Endothelial cell of umbilical vein (primary cell): ENCODE measurements around the gene USH2A. TPM values are rescaled to one million over a fixed set of nuclear protein-coding genes. Genes with fewer than 3 reads are reported as not detected.

Source experiments
- BruUV-seq: library from RNA; stranded (reverse); fragments of 400-500 nt; replicated peaks from 2 replicates; lab custom pipeline; 2021; lab: Mats Ljungman, UMichigan
- CTCF ChIA-PET: fragments of 300-600, 350-600 bp; sonication (Branson Sonifier 250); formaldehyde crosslinking; loops from one replicate; lab custom pipeline; 2021; ENCODE audit warnings: antibody characterized with exemption, inconsistent platforms; lab: Charles Lee
- POLR2A ChIA-PET: fragments of 300-600, 350-600 bp; sonication (Branson Sonifier 250); formaldehyde crosslinking; loops from one replicate; lab custom pipeline; 2021; ENCODE audit warnings: antibody characterized with exemption, inconsistent platforms; lab: Charles Lee
- DNase-seq: peaks from one replicate; pipeline ENCODE4 v3.0.0-alpha.2; 2011; ENCODE audit warnings: low read depth, low spot score
- FAIRE-seq: peaks from 2 replicates; lab custom pipeline; 2011; peaks lifted over from hg19 to GRCh38; lab: Jason Lieb, UNC
- H2AFZ ChIP-seq: 2 replicates; pipeline ENCODE4 v1.6.0; 2012; ENCODE audit warnings: low read depth, low read length, control low read depth, inconsistent platforms
- H3K27ac ChIP-seq: 2 replicates; pipeline ENCODE4 v1.5.1; 2011; ENCODE audit warnings: low read depth, mild to moderate bottlenecking, control low read depth, low read length, moderate library complexity; ENCODE audit not compliant: insufficient read depth
- H3K27me3 ChIP-seq, 2 experiments: 2 replicates each; pipeline versions ENCODE4 v1.6.0 to v1.6.1; 2011; ENCODE audit warnings: low read length in 2 of 2, mixed read lengths in 1 of 2; ENCODE audit not compliant: control insufficient read depth in 2 of 2, insufficient read depth in 2 of 2
- H3K36me3 ChIP-seq, 2 experiments: 2 replicates in 1 of 2; 3 replicates in 1 of 2; pipeline ENCODE4 v1.5.1; 2011; ENCODE audit warnings: low read length in 2 of 2, mild to moderate bottlenecking in 1 of 2, moderate library complexity in 1 of 2; ENCODE audit not compliant: control insufficient read depth in 2 of 2, insufficient read depth in 2 of 2; ENCODE audit errors: extremely low read depth in 1 of 2
- H3K4me1 ChIP-seq: 3 replicates; pipeline ENCODE4 v1.5.1; 2011; ENCODE audit warnings: mild to moderate bottlenecking, low read length; ENCODE audit not compliant: control insufficient read depth, insufficient read depth; ENCODE audit errors: extremely low read depth
- H3K4me2 ChIP-seq: 2 replicates; pipeline ENCODE4 v1.6.1; 2011; ENCODE audit warnings: low read length, control low read depth, mixed read lengths; ENCODE audit not compliant: insufficient read depth
- H3K4me3 ChIP-seq, 3 experiments: fragments of 200-600 bp in 1 of 3; sonication (generic), shearing (Covaris generic) in 1 of 3; replicated peaks in 1 of 3; 2 replicates each; pipeline ENCODE4 v1.5.1; 2011 to 2016; ENCODE audit warnings: control low read depth in 3 of 3, low read length in 3 of 3, mild to moderate bottlenecking in 2 of 3, inconsistent platforms in 1 of 3, low read depth in 1 of 3, moderate library complexity in 1 of 3; ENCODE audit not compliant: insufficient read depth in 1 of 3
- H3K79me2 ChIP-seq: 2 replicates; pipeline ENCODE4 v1.6.0; 2012; ENCODE audit warnings: low read length, inconsistent platforms; ENCODE audit not compliant: control insufficient read depth, insufficient read depth
- H3K9ac ChIP-seq: replicated peaks from 2 replicates; pipeline ENCODE3; 2011; ENCODE audit warnings: low read length, control low read depth; ENCODE audit not compliant: insufficient read depth; ENCODE audit errors: extremely low read depth
- H3K9me1 ChIP-seq: replicated peaks from 3 replicates; pipeline ENCODE4 v1.6.0; 2011; ENCODE audit warnings: mild to moderate bottlenecking, low read length; ENCODE audit not compliant: control insufficient read depth, insufficient read depth; ENCODE audit errors: extremely low read depth
- H3K9me3 ChIP-seq: replicated peaks from 2 replicates; pipeline ENCODE4 v1.5.1; 2012; ENCODE audit warnings: low read length, inconsistent platforms; ENCODE audit not compliant: control insufficient read depth, insufficient read depth
- H4K20me1 ChIP-seq: replicated peaks from 2 replicates; pipeline ENCODE3; 2011; ENCODE audit warnings: mild to moderate bottlenecking, low read length; ENCODE audit not compliant: control insufficient read depth, insufficient read depth; ENCODE audit errors: extremely low read depth
- FOS ChIP-seq: IDR thresholded peaks from 2 replicates; pipeline ENCODE4 v1.6.1; 2011; ENCODE audit warnings: mild to moderate bottlenecking, low read length, moderate library complexity, borderline replicate concordance; ENCODE audit not compliant: insufficient read depth
- JUN ChIP-seq: IDR thresholded peaks from 2 replicates; pipeline ENCODE4 v1.6.1; 2011; ENCODE audit warnings: borderline replicate concordance, low read depth; ENCODE audit not compliant: insufficient read length, insufficient read depth
- POLR2AphosphoS5 ChIP-seq: IDR thresholded peaks from 2 replicates; pipeline ENCODE4 v1.6.1; 2012; ENCODE audit warnings: low read depth, mild to moderate bottlenecking, control low read depth, low read length, moderate library complexity; ENCODE audit not compliant: insufficient read depth
- dilution Hi-C: fragments of 300-500 bp; cut with MboI; formaldehyde crosslinking; loops from one replicate; pipeline ENCODE4 v1.15.0; 2019; ENCODE audit warnings: low sequenced_read_pairs; ENCODE audit not compliant: extremely low pct_ligation_motif_present
- intact Hi-C: fragments of 100-400 bp; cut with micrococcal nuclease; formaldehyde crosslinking; loops from one replicate; pipeline ENCODE4 v1.10.0; 2022
- polyA plus RNA-seq, 4 experiments: library from polyadenylated mRNA; depleted of rRNA in 3 of 4; stranded (reverse) in 3 of 4; unstranded in 1 of 4; fragments of >200 nt; gene quantifications; 2 replicates each; pipeline versions ENCODE4 v1.2.1 to v1.2.3, GENCODE V29; 2011 to 2012; ENCODE audit warnings: missing spikeins in 1 of 4
- small RNA-seq: library from RNA; depleted of rRNA; stranded (forward); fragments of <200 nt; gene quantifications from one replicate; pipeline ENCODE3, GENCODE V24; 2012; ENCODE audit warnings: low replicate concordance, low read depth; ENCODE audit not compliant: insufficient read depth, insufficient read length
- total RNA-seq: library from RNA; stranded (reverse); gene quantifications from 2 replicates; pipeline ENCODE4 v1.2.3, GENCODE V29; 2021

Gene USH2A
- total and polyA plus RNA-seq, 2 donors (not counting 3 experiments of a cell fraction or from before 2014, with no cell fraction given): not detected

- peaks cover 0 to 9% of the 10 kb centered on the region in 2 experiments for H3K36me3 ChIP-seq
- no peaks in the 10 kb centered on the region for H4K20me1 ChIP-seq
- dilution Hi-C loops: no loop called here
- H3K4me3 ChIP-seq: no peak overlapping the region
- FAIRE-seq: no peak
- no peak overlapping the region for H3K4me2 ChIP-seq
- no peak overlapping the region for H3K9ac ChIP-seq
- BruUV-seq: no TSS peak
- TF ChIP-seq FOS (no peak), POLR2AphosphoS5 (no peak), JUN (no peak)
- H3K27me3 ChIP-seq: no peaks in the 10 kb centered on the region
- H3K9me1 ChIP-seq: no peaks in the 10 kb centered on the region
- CTCF ChIA-PET: no interaction called here
- POLR2A ChIA-PET: no interaction called here
- H2AFZ ChIP-seq: no peak overlapping the region
- no peak for DNase-seq
- intact Hi-C loops: no loop called here
- no peaks in the 10 kb centered on the region for H3K9me3 ChIP-seq
- no peaks in the 10 kb centered on the region for H3K79me2 ChIP-seq
- no peak overlapping the region for H3K27ac ChIP-seq
- peaks cover 7% of the 10 kb centered on the region for H3K4me1 ChIP-seq
Observed at GRCh38 chr1:215581896-215582295, 841.4 kb downstream of the USH2A start.

Small RNA genes within 50 kb of the gene (small RNA-seq; reads per million reads assigned to genes)
- gene MRPS18BP1 (not detected), gene RF00108 (not detected)
